GM12872 (cell line): ENCODE measurements around the gene SYK.

Experiments
- CTCF ChIP-seq: IDR thresholded peaks from 3 replicates; pipeline ENCODE4 v1.5.1; 2011; ENCODE audit warnings: low read depth, mild to moderate bottlenecking, low read length, moderate library complexity; ENCODE audit not compliant: insufficient read depth

SYK gene

GRCh38 chr9:90867101-90867500 is 65.5 kb downstream of the SYK start:
- no peak for TF ChIP-seq CTCF

GRCh38 chr9:90868555-90868954 is 66.9 kb downstream of the SYK start:
- TF ChIP-seq CTCF = no peak

GRCh38 chr9:90869361-90869760 is 67.7 kb downstream of the SYK start:
- TF ChIP-seq CTCF = no peak

- TF ChIP-seq CTCF = peak; percentile 81
These were observed 69.2 kb downstream of the SYK start for GRCh38 chr9:90870621-90871326.

- TF ChIP-seq CTCF = no peak
These were observed 69.8 kb downstream of the SYK start for GRCh38 chr9:90871327-90871935.

- TF ChIP-seq CTCF = no peak
These were observed 71.2 kb downstream of the SYK start for GRCh38 chr9:90872835-90873294.

- no peak for TF ChIP-seq CTCF
These were observed 71.8 kb downstream of the SYK start for GRCh38 chr9:90873422-90873821.
